HFFc6 (cell line): ENCODE data around the gene RNASE2. TPM values are rescaled to one million over a fixed set of nuclear protein-coding genes. Genes with fewer than 3 reads are reported as not detected.
"Not testable (repeated sequence)": the region's sequence is repeated elsewhere in the genome, so short reads cannot be mapped to it uniquely, and the experiment has no call there.

Source experiments
- DNase-seq: peaks from one replicate; pipeline ENCODE4 v3.0.0-alpha.2; 2018
- H3K27ac Mint-ChIP-seq: 2 replicates; pipeline ENCODE4 v1.8.0; 2020; ENCODE audit warnings: mild to moderate bottlenecking, mixed read lengths
- H3K27me3 Mint-ChIP-seq: 2 replicates; pipeline ENCODE4 v1.8.0; 2021; ENCODE audit warnings: mild to moderate bottlenecking, moderate library complexity, mixed read lengths; ENCODE audit not compliant: insufficient read depth
- H3K36me3 Mint-ChIP-seq: 2 replicates; pipeline ENCODE4 v1.8.0; 2021; ENCODE audit warnings: low read depth, mixed read lengths
- H3K4me1 Mint-ChIP-seq: 2 replicates; pipeline ENCODE4 v1.8.0; 2020; ENCODE audit warnings: low read depth, mixed read lengths
- H3K4me3 Mint-ChIP-seq: 2 replicates; pipeline ENCODE4 v1.8.0; 2020; ENCODE audit warnings: mild to moderate bottlenecking, moderate library complexity, mixed read lengths
- H3K9me3 Mint-ChIP-seq: 2 replicates; pipeline ENCODE4 v1.8.0; 2020; ENCODE audit warnings: mild to moderate bottlenecking, mixed read lengths
- total RNA-seq, 6 experiments: library from RNA; stranded (reverse); fragmentation: NEBNext Ultra II Directional; extraction: Animal tissue kit (Norgen Biotek cat#: 25700); gene quantifications; 2 replicates in 1 of 6; 3 replicates in 5 of 6; pipeline ENCODE4 v1.2.3, GENCODE V29; 2021
- TF ChIP-seq, protein P1 (sequence below): fragments of 200-600 bp; sonication (generic); IDR thresholded peaks from 2 replicates; pipeline ENCODE4 v1.5.0; 2021; ENCODE audit warnings: antibody characterized with exemption, mild to moderate bottlenecking

RNASE2 gene
- total RNA-seq, 6 experiments from 2014 or later = not detected

DNA sequence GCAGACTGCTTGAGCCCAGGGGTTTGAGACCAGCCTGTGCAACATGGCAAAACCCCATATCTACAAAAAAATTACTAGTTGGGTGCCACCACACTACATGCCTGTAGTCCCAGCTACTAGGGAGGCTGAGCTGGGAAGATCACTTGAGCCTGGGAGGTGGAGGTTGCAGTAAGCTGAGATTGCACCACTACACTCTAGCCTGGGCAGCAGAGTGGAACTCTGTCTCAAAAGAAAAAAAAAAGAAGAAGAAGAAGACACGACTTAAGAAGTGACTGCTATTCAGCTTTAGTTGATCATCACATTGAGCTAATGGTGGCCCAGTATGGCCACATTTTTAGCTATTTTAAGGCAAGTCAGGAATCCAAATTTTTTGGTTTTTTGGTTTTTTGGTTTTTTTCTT, 25.6 kb downstream of the RNASE2 start:
- H3K36me3 Mint-ChIP-seq = no peaks in the 10 kb centered on the region
- H3K27me3 Mint-ChIP-seq = peaks cover 3% of the 10 kb centered on the region
- H3K4me1 Mint-ChIP-seq = no peaks in the 10 kb centered on the region
- TF ChIP-seq, protein P1, sequence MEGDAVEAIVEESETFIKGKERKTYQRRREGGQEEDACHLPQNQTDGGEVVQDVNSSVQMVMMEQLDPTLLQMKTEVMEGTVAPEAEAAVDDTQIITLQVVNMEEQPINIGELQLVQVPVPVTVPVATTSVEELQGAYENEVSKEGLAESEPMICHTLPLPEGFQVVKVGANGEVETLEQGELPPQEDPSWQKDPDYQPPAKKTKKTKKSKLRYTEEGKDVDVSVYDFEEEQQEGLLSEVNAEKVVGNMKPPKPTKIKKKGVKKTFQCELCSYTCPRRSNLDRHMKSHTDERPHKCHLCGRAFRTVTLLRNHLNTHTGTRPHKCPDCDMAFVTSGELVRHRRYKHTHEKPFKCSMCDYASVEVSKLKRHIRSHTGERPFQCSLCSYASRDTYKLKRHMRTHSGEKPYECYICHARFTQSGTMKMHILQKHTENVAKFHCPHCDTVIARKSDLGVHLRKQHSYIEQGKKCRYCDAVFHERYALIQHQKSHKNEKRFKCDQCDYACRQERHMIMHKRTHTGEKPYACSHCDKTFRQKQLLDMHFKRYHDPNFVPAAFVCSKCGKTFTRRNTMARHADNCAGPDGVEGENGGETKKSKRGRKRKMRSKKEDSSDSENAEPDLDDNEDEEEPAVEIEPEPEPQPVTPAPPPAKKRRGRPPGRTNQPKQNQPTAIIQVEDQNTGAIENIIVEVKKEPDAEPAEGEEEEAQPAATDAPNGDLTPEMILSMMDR = no peak
- no peak overlapping the region for H3K27ac Mint-ChIP-seq
- DNase-seq = no peak
- H3K4me3 Mint-ChIP-seq = no peak overlapping the region
- H3K9me3 Mint-ChIP-seq = no peaks in the 10 kb centered on the region

DNA sequence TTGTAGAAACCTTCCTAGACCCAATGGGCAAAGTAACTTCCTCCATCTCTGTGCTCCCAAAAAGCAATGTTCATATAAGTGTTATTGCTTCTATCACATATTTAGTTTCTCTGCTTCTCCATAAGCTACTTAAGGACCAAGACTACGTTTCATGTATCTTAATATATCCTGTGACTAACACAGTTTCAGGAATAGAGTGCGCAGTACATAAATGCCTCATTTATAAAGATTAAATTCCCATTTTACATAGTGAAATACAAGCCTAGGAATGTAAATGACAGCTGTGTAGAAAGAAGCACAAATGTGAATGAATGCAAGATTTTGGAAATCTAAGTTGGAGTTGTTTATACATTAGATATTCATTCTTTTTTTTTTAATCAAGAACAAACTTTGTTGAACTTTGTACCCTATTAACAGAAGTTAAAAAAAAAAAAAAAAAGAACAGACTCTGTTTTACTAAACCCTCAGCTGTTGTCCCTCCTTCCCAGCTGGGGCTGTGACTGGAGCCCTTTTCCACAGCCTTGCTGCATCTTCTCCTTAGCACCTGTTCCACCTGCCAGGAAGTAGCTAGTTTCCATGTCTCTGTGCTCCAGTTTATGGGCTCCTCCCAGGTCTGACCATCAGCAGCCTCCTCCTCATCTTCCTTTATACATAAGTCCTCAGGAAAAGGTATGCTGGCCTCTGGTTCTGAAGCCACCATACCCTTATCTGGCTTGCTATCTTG, 27.5 kb downstream of the RNASE2 start:
- H3K36me3 Mint-ChIP-seq = no peaks in the 10 kb centered on the region
- DNase-seq = no peak
- H3K27me3 Mint-ChIP-seq = peaks cover 5% of the 10 kb centered on the region
- no peaks in the 10 kb centered on the region for H3K9me3 Mint-ChIP-seq
- no peak overlapping the region for H3K27ac Mint-ChIP-seq
- H3K4me1 Mint-ChIP-seq = peaks cover 19% of the 10 kb centered on the region
- H3K4me3 Mint-ChIP-seq = no peak overlapping the region
- TF ChIP-seq, protein P1 = no peak

DNA sequence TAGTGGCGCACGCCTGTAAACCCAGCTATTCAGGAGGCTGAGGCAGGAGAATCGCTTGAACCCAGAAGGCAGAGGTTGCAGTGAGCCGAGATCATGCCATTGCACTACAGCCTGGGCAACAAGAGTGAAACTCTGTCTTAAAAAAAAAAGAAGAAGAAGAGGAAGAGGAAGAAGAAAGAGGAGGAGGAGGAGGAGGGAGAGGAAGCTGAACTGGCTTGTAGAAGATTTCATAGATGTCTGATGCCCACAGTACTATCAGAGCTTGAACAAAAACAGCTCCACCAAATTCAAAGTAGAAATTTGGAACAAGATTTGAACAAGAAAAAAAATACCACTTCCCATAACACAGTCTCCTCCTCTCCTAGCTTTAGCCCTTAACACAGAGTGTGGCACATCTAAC, 30.4 kb downstream of the RNASE2 start:
- peaks cover 41% of the 10 kb centered on the region for H3K4me1 Mint-ChIP-seq
- not testable (repeated sequence) for H3K9me3 Mint-ChIP-seq, H3K27ac Mint-ChIP-seq, H3K36me3 Mint-ChIP-seq, H3K4me3 Mint-ChIP-seq, H3K27me3 Mint-ChIP-seq, DNase-seq

DNA sequence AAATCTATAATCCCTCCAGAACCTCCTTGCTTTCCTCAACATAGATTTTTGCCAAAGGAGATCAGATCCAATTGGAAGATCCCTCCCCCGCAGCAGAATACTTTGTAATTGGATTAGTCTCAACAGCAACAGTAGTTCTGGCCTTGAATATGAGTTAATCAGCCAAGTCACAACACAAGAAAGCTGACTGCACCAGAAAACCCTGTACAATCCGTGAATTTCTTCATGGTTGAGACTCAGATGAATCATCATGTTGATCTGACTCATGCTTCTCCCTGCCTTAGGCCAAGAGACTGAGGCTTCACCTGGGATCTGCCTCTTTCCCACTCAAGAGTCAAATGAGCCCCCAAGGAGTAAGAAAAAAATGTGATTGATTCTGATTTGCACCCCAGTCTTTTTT, 31.5 kb downstream of the RNASE2 start:
- Mint-ChIP-seq H3K27me3 (peaks cover 5% of the 10 kb centered on the region), H3K36me3 (peaks cover under 1% of the 10 kb centered on the region; the same call in 1 of the 2 replicates), H3K4me1 (peaks cover 49% of the 10 kb centered on the region), H3K27ac (peak overlapping the region; percentile 82), H3K4me3 (no peak overlapping the region; the same call in 1 of the 2 replicates), H3K9me3 (no peaks in the 10 kb centered on the region)
- TF ChIP-seq, protein P1 = no peak
- DNase-seq = peak; percentile 92

DNA sequence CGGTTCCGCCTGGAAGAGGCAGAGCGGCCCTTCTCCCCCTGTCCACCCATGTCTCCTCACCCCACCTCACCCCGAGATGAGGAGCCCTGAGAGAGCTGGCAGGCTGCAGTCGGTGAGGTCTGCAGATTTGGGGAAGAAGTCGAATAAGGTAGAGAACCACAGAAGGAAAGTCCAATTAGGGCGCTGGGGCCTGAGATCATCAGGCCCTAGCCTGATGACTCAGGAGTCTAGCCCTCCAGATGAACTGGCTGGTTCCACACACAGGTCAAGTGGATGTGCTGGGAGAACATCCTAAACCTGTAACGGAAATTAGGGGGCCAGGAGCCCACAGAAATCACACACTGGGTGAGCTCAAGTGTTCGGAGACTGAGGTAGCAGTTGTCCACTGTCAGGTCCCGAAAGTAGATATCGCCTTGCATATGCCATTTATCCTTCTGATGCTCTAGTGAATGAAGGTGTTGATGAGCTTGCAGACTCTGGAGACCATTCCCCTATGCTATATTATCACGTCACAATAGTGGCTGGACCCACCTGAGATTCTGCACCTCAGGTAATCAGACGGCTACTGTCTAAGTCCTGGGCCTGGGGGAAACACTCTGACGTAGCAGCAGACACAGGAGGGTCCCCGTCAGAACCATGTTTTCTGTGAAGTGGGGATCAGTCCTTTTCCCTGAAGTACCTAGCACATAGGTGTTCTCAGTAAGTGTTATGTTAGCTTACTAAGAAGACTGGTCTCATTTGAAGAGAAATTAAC, 33.6 kb downstream of the RNASE2 start:
- peak overlapping the region; percentile 86 for H3K4me3 Mint-ChIP-seq
- peaks cover 2% of the 10 kb centered on the region; the same call in 1 of the 2 replicates for H3K27me3 Mint-ChIP-seq
- no peaks in the 10 kb centered on the region for H3K9me3 Mint-ChIP-seq
- peaks cover 12% of the 10 kb centered on the region for H3K36me3 Mint-ChIP-seq
- no peak for DNase-seq
- TF ChIP-seq, protein P1 = no peak
- peaks cover 53% of the 10 kb centered on the region for H3K4me1 Mint-ChIP-seq
- H3K27ac Mint-ChIP-seq = peak overlapping the region; percentile 42

DNA sequence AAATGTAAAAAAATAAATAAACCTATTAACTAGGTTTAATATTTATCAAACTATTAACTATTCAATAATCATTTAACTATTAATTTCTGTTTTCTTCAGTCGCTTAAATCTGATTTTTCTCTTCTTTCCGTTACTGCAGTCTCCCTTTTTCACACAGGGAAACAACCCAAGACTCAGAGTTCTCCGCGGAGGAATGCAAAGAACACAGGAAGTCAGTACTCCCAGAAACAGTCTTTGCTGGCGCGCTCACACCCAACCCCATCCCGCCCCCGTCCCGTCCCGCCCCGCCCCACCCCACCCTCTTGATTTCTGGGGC, 34.1 kb downstream of the RNASE2 start:
- Mint-ChIP-seq H3K4me3 (peak overlapping the region; percentile 86), H3K36me3 (peaks cover 16% of the 10 kb centered on the region), H3K27me3 (peaks cover 2% of the 10 kb centered on the region; the same call in 1 of the 2 replicates), H3K27ac (peak overlapping the region; percentile 48), H3K4me1 (peaks cover 53% of the 10 kb centered on the region), H3K9me3 (no peaks in the 10 kb centered on the region)
- TF ChIP-seq, protein P1 = no peak
- no peak for DNase-seq
